Measurements from ENCODE around the gene HRK. TPM values are rescaled to one million over a fixed set of nuclear protein-coding genes. Genes with fewer than 3 reads are reported as not detected.
"Not testable (repeated sequence)": the region's sequence is repeated elsewhere in the genome, so short reads cannot be mapped to it uniquely, and the experiment has no call there.

Gene HRK
- total RNA-seq, 6 donors from 2014 or later: 0.06 to 0.33 (median 0.13) TPM; not detected in 3

DNA sequence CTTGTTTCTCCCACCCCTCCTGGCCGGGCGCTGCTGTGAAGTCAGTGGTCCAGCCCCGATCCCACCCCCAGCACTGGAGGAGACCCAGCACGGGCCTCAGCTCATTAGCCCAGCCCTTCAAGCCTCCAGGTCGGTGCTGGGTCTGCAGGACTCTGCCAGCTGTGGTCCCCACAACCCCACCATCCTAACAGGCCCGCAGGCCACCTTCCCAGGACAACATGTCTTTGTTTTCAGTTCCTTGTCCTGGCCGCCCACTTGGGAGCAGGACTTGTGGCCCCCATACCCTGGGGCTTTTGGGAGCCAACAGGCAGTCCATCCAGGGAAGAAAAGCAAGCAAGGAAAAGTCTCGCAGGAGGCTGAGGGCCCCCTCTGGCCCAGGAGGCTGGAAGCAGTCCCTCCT lies 60.0 kb downstream of the HRK start:
- WGBS, 2 donors: 75 to 83% methylated on average over 8 of the region's 8 CpGs
- Histone ChIP-seq H3K4me3 (no peak overlapping the region), H3K36me3 (no peaks in the 10 kb centered on the region), H3K9me3 (peaks cover 0 to 10% (median 2%) of the 10 kb centered on the region in 4 donors), H3K27me3 (no peaks in the 10 kb centered on the region), H3K27ac (no peak overlapping the region), H3K4me1 (peaks cover 12 to 17% (median 14%) of the 10 kb centered on the region in 4 donors)
- DNase-seq: peak in 1 of 2 donors; percentile 45
- no peak for ATAC-seq (ENCODE audit: low FRiP score in 2 of 2)
- TF ChIP-seq, protein P1, sequence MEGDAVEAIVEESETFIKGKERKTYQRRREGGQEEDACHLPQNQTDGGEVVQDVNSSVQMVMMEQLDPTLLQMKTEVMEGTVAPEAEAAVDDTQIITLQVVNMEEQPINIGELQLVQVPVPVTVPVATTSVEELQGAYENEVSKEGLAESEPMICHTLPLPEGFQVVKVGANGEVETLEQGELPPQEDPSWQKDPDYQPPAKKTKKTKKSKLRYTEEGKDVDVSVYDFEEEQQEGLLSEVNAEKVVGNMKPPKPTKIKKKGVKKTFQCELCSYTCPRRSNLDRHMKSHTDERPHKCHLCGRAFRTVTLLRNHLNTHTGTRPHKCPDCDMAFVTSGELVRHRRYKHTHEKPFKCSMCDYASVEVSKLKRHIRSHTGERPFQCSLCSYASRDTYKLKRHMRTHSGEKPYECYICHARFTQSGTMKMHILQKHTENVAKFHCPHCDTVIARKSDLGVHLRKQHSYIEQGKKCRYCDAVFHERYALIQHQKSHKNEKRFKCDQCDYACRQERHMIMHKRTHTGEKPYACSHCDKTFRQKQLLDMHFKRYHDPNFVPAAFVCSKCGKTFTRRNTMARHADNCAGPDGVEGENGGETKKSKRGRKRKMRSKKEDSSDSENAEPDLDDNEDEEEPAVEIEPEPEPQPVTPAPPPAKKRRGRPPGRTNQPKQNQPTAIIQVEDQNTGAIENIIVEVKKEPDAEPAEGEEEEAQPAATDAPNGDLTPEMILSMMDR (IDR thresholded peaks at IDR 0.05): no peak
- TF ChIP-seq EP300 (IDR thresholded peaks at IDR 0.05): no peak
- no peak for TF ChIP-seq POLR2A (IDR thresholded peaks at IDR 0.05)

DNA sequence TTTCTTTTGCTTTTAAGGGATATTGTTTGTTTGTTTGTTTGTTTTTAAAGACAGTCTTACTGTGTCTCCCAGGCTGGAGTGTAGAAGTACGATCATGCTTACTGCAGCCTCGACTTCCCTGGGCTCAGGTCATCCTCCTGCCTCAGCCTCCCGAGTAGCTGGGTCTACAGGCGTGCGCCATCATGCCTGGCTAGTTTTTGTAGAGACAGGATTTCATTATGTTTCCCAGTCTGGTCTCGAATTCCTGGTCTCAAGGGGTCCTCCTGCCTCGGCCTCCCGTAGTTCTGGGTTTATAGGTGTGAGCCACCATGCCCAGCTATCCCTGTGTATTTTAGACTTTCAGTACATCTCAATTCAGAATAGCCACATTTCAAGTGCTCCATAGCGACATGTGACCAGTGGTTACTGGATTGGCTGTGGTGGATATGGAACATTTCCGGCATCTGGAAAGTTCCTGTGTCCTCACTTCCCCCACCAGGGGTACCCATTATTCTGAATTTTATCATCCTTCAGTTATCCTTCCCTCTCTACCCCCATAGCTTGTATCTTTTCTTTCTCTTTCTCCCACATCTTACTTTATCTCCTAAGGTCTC lies 61.1 kb downstream of the HRK start:
- H3K36me3 ChIP-seq: no peaks in the 10 kb centered on the region
- H3K27me3 ChIP-seq: no peaks in the 10 kb centered on the region
- 90% methylated on average over 10 of the region's 10 CpGs for WGBS, 2 donors
- H3K4me1 ChIP-seq: peaks cover 12 to 17% (median 14%) of the 10 kb centered on the region in 4 donors
- H3K9me3 ChIP-seq: peaks cover 0 to 8% (median 2%) of the 10 kb centered on the region in 4 donors
- ATAC-seq (ENCODE audit: low FRiP score in 2 of 2): no peak
- TF ChIP-seq POLR2AphosphoS5 (IDR thresholded peaks at IDR 0.05) (no peak), EP300 (IDR thresholded peaks at IDR 0.05) (no peak), POLR2A (IDR thresholded peaks at IDR 0.05) (no peak)
- TF ChIP-seq, protein P1 (IDR thresholded peaks at IDR 0.05): no peak
- no peak overlapping the region for H3K4me3 ChIP-seq
- H3K27ac ChIP-seq: no peak overlapping the region
- DNase-seq: no peak

DNA sequence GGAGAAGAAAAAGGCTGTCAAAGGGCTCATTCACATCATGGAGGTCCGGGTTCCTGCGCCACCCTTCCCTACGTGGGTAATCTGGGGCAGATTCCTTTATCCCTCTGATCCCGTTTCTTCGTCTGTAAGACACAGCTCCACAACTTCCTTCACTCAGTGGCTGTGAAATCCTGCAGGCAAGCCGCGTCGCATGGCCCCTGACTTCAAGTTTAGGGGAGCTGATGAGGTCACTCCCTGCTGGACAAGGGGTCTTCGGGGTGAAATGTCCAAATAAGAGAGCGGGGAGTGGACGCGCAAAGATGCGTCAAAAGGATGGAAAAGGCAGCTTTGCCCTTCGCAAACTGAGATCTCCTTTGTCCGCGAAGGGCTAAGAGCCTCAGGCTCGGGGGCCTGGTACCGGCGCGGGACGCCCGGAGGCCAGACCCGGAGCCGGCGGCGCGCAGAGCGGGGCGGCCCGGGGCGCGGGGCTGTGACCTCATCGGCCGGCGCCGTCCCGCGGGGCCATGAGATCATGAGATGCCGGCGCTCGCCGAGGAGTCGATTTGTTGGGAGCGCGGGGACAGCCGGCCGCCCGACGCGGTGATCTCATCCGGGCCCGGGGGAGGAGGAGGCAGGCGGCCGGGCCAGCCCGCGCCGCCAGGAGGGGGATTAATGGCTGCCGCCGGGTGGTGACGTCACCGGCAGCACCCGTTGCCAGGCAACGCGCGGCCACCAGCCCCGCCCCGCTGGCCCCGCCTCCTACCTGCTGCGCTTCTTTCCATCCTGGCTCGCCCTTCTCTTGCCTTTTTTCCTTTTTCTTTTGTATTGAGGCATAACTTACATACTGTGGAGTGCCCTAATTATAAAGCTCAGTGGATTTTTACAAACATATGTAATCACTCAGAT lies 62.1 kb downstream of the HRK start:
- Histone ChIP-seq H3K36me3 (no peaks in the 10 kb centered on the region), H3K4me3 (peak overlapping the region; percentile 38 to 82 (median 67)), H3K27ac (peak overlapping the region; percentile 91 to 95 (median 93)), H3K27me3 (no peaks in the 10 kb centered on the region), H3K4me1 (peaks cover 12 to 17% (median 14%) of the 10 kb centered on the region in 4 donors), H3K9me3 (no peaks in the 10 kb centered on the region)
- ATAC-seq (ENCODE audit: low FRiP score in 2 of 2): peak; percentile 87 to 98
- 1 to 2% methylated on average over 29 to 46 of the region's 70 CpGs for WGBS, 2 donors
- TF ChIP-seq POLR2A (IDR thresholded peaks at IDR 0.05): peak in 3 of 4 donors; percentile 53 to 89 (median 72)
- no peak for TF ChIP-seq EP300 (IDR thresholded peaks at IDR 0.05)
- TF ChIP-seq, protein P1 (IDR thresholded peaks at IDR 0.05): peak in 4 of 6 experiments; percentile 24 to 46 (median 28)
- TF ChIP-seq POLR2AphosphoS5 (IDR thresholded peaks at IDR 0.05): peak; percentile 60
- peak; percentile 89 to 97 for DNase-seq

DNA sequence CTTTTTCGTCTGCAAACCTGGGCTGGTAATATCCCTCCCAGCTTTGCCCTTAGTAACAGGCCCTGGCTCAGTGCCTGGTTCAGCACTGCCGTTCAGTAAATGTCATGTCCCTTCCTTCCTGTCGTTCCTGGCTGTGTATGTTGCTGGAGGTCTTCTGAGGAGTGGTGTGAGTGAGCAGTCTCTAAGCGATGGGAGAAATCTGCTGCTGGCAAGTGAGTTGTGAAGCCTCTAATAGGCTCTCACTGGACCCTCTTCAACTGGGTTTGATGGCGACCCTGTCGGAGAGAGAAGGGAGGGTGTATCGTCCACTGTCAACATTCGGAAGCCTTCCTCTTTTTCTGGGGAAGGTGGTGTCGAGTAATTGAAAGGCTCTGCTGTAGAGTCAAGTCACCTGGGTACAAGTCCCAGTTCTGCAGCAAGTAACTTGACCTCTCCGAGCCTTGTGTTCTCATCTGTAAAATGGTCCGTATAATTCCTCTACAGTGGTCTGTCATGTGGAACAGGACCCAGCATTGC lies 62.8 kb downstream of the HRK start:
- H3K9me3 ChIP-seq: no peaks in the 10 kb centered on the region
- peak overlapping the region in 3 of 4 donors; percentile 58 to 82 (median 76) for H3K4me3 ChIP-seq
- H3K27me3 ChIP-seq: no peaks in the 10 kb centered on the region
- WGBS, 2 donors: 15 to 27% methylated on average over 9 to 11 of the region's 11 CpGs
- no peak for TF ChIP-seq EP300 (IDR thresholded peaks at IDR 0.05)
- TF ChIP-seq POLR2AphosphoS5 (IDR thresholded peaks at IDR 0.05): no peak
- TF ChIP-seq, protein P1 (IDR thresholded peaks at IDR 0.05): no peak
- no peak for TF ChIP-seq POLR2A (IDR thresholded peaks at IDR 0.05)
- no peaks in the 10 kb centered on the region for H3K36me3 ChIP-seq
- H3K4me1 ChIP-seq: peaks cover 12 to 17% (median 14%) of the 10 kb centered on the region in 4 donors
- DNase-seq (peak in 1 of 2 donors; percentile 43), ATAC-seq (ENCODE audit: low FRiP score in 2 of 2) (no peak)
- H3K27ac ChIP-seq: peak overlapping the region; percentile 91 to 95 (median 93)

DNA sequence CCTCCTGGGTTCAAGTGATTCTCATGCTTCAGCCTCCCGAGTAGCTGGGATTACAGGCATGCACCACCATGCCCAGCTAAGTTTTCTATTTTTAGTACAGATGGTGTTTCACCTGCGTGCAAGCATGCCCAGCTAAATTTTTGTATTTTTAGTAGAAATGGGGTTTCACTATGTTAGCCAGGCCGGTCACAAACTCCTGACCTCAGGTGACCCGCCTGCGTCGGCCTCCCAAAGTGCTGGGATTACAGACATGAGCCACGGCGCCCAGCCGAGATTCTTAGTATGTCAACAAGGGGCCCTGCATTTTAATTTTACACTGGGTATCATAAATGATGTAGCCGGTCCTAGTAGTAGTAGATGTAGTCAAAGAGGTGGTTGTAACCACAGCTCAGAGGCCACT lies 66.5 kb downstream of the HRK start:
- not testable (repeated sequence) for H3K27me3 ChIP-seq; DNase-seq; ATAC-seq (ENCODE audit: low FRiP score in 2 of 2); H3K4me3 ChIP-seq; H3K36me3 ChIP-seq; H3K9me3 ChIP-seq; H3K27ac ChIP-seq
- peaks cover 10 to 16% (median 14%) of the 10 kb centered on the region in 4 donors for H3K4me1 ChIP-seq
- WGBS, 2 donors: 87 to 89% methylated on average over 9 to 10 of the region's 10 CpGs
